ENCODE measurements around the gene PASK. TPM values are rescaled to one million over a fixed set of nuclear protein-coding genes. Genes with fewer than 3 reads are reported as not detected.

The PASK gene
- total RNA-seq (2012; rRNA removed) = 2.2 and 4.1 TPM in 2 replicates
- 4.1 TPM in 2 replicates for polyA plus RNA-seq (2012; rRNA removed)
- polyA plus RNA-seq (2012; cell fraction: cytosol; rRNA removed) = 1.6 and 1.9 TPM in 2 replicates
- 17.0 and 17.6 TPM in 2 replicates for polyA plus RNA-seq (2012; cell fraction: nucleus; rRNA removed; ENCODE audit: low replicate concordance)
- Bru-seq, nascent RNA = percentile 34 among the genes with signal in this experiment
- BruChase-seq, experiment 1, labeled RNA remaining after a 6-hour chase = percentile 41 among the genes with signal in this experiment
- percentile 47 among the genes with signal in this experiment for BruChase-seq, experiment 2, labeled RNA remaining after a 2-hour chase
- long read RNA-seq, full-length matches to known transcripts = 2 of 4 reads
- long read RNA-seq, partial matches to known transcripts = 1 of 4 reads
- long read RNA-seq, other reads (novel, unspliced or antisense) = 1 of 4 reads

DNA sequence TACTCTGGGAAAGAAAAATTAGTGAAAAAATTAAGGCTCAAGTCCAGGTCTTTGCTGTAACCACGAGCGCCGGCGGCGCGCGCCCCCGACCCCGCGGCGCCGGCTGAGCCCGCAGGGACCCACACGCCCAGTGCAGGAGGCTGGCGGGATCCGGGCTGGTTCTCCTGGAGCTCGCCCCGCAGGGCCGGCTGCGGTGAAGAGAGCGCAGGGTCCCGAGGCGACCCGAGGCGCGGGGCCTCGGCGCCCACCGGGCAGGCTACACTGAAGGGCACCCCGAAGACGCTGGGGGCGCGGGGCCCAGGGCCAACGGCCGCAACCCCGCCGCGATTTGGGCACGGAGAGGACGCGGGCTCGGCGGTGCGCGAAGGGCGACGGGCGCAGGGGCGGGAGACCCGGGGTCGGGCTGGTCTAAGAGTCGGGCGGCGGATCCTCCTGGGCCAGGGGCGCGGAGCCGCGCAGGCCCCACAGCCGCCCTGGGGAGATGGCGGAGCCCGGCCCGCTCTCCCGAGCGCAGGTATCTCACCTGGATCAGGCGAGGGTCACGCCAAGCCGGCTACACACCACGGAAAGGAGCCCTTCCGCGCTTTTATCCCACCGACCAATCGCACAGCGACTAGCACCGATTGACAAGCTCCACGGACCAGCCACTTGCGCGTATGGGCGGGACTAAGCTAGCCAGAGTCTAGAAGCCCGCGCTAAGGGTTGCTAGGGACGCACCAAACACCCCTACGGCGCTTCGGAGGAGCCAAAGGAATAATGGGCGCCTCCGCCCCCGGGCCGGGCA is at the start of gene PASK:
Gene PASK, minus strand, starts transcription at position 582 of the 784 bp plus-strand sequence. CDS start 6,440 bp downstream, outside the sequence.
- Histone ChIP-seq H3K27ac (ENCODE audit: insufficient read depth, low read length) (no peak within 1 kb of the TSS; the same call in 1 of the 2 replicates), H2AK5ac (ENCODE audit: low read depth, low read length) (no peak within 1 kb of the TSS), H3K9me1 (ENCODE audit: insufficient read depth, low read length) (peaks cover 17% of the 10 kb centered on the region), H2BK120ac (ENCODE audit: low read depth, low read length) (no peak within 1 kb of the TSS), H3K9me3 (ENCODE audit: control insufficient read depth, insufficient read depth, low read length) (no peaks in the 10 kb centered on the region), H2BK20ac (ENCODE audit: low read depth, low read length) (no peak within 1 kb of the TSS), H4K8ac (ENCODE audit: low read depth in 2 of 2, low read length in 2 of 2) (no peak within 1 kb of the TSS; a peak in 1 of 4 replicates), H3K27me3 (ENCODE audit: control insufficient read depth, insufficient read depth, low read length) (no peaks in the 10 kb centered on the region), H3K56ac (ENCODE audit: extremely low read depth, insufficient read depth, low read length) (no peak within 1 kb of the TSS), H4K20me1 (ENCODE audit: insufficient read depth, low read length) (peaks cover 18% of the 10 kb centered on the region), H2BK15ac (ENCODE audit: low read depth, low read length) (no peak within 1 kb of the TSS), H4K5ac (ENCODE audit: low read depth, low read length) (no peak within 1 kb of the TSS), H3K23ac (ENCODE audit: low read depth, low read length) (peak within 1 kb of the TSS; percentile 2; the same call in 1 of the 2 replicates), H2AFZ (replicated peaks; ENCODE audit: low read length, poor library complexity) (peak within 1 kb of the TSS; percentile 96), H3K9ac (ENCODE audit: low read depth, low read length) (peak within 1 kb of the TSS; percentile 16; the same call in 1 of the 2 replicates), H2BK5ac (ENCODE audit: low read depth, low read length, poor library complexity, severe bottlenecking) (no peak within 1 kb of the TSS), H3K4me1 (ENCODE audit: control insufficient read depth, insufficient read depth, low read length) (peaks cover 7% of the 10 kb centered on the region; the same call in 1 of the 2 replicates), H3K14ac (replicated peaks; ENCODE audit: low read depth, low read length) (no peak within 1 kb of the TSS), H3K4me2 (ENCODE audit: low read depth, low read length) (peak within 1 kb of the TSS; percentile 98), H3K4ac (ENCODE audit: low read depth, low read length) (no peak within 1 kb of the TSS), H3K4me3 (ENCODE audit: insufficient read depth, low read depth, low read length) (peak within 1 kb of the TSS; percentile 75), H3K36me3 (ENCODE audit: control insufficient read depth, insufficient read depth, low read length) (peaks cover 4% of the 10 kb centered on the region), H4K91ac (ENCODE audit: insufficient read depth, low read depth, low read length) (no peak within 1 kb of the TSS), H3K79me1 (ENCODE audit: low read depth in 1 of 2, low read length in 2 of 2) (peaks cover 18 to 39% of the 10 kb centered on the region in 2 experiments), H3K18ac (ENCODE audit: low read depth, low read length) (no peak within 1 kb of the TSS), H2AK9ac (replicated peaks; ENCODE audit: low read depth, low read length, poor library complexity) (peak within 1 kb of the TSS; percentile 98)
- in situ Hi-C loops (cut with MboI; ENCODE audit: low sequenced_read_pairs) = no loop called here
- BruUV-seq (replicated peaks) = no TSS peak
- peak; percentile 88 for ATAC-seq (ENCODE audit: low read depth)
- TF ChIP-seq MXI1 (IDR thresholded peaks at IDR 0.05; ENCODE audit: borderline replicate concordance, low read depth, low read length) (peak; percentile 16; the same call in 1 of the 2 replicates), BHLHE40 (IDR thresholded peaks at IDR 0.05; ENCODE audit: low read depth, low read length) (no peak), RFX5 (IDR thresholded peaks at IDR 0.05; ENCODE audit: low read depth, low read length) (no peak), NFE2L2 (IDR thresholded peaks at IDR 0.05; ENCODE audit: low read depth, low read length) (no peak)
- TF ChIP-seq, protein P1, sequence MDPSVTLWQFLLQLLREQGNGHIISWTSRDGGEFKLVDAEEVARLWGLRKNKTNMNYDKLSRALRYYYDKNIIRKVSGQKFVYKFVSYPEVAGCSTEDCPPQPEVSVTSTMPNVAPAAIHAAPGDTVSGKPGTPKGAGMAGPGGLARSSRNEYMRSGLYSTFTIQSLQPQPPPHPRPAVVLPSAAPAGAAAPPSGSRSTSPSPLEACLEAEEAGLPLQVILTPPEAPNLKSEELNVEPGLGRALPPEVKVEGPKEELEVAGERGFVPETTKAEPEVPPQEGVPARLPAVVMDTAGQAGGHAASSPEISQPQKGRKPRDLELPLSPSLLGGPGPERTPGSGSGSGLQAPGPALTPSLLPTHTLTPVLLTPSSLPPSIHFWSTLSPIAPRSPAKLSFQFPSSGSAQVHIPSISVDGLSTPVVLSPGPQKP (IDR thresholded peaks at IDR 0.05; ENCODE audit: borderline replicate concordance, low read depth, low read length) = no peak
- CTCF ChIA-PET = interaction anchor here (0.6 kb wide), 1 partner anchor 540 kb away, joined by 3 read pairs; no protein-coding TSS in a partner anchor
- WGBS, 2 experiments (ENCODE audit: extremely low coverage in 2 of 2, insufficient read length in 1 of 2) = 0% methylated on average over 59 of the region's 88 CpGs; no CpG with 5 or more reads in 1 of the 2 experiments
- POLR2A ChIA-PET (ENCODE audit: unreplicated experiment) = no interaction called here
- intact Hi-C loops (cut with micrococcal nuclease) = loop anchor here (2.0 kb wide), 1 partner anchor 46 kb away; the partner anchor contains the start of gene MTERF4
- dilution Hi-C loops (cut with HindIII; ENCODE audit: low sequenced_read_pairs, unreplicated experiment) = no loop called here
- peak; percentile 92 for DNase-seq

Data from IMR-90 (cell line).